Thyroid gland (tissue), 4 donors: Measurements from ENCODE around the gene CDH4. TPM values are rescaled to one million over a fixed set of nuclear protein-coding genes. Genes with fewer than 3 reads are reported as not detected.

ENCODE experiments used
- DNase-seq, 2 donors: peaks; one replicate each; pipeline ENCODE4 v3.0.0-alpha.2; 2019
- H3K27ac ChIP-seq, 3 donors: fragments of 200-600 bp; sonication (generic); 1 replicate in 2 of 3; 2 replicates in 1 of 3; pipeline ENCODE4 v1.5.1; 2016 to 2019; ENCODE audit warnings: mild to moderate bottlenecking in 1 of 3, moderate library complexity in 1 of 3
- H3K27me3 ChIP-seq: fragments of 200-600 bp; sonication (generic); one replicate; pipeline ENCODE4 v1.5.1; 2019
- H3K36me3 ChIP-seq, 2 donors: fragments of 200-600 bp; sonication (generic); one replicate each; pipeline ENCODE4 v1.5.1; 2016 to 2019
- H3K4me1 ChIP-seq, 2 donors: fragments of 200-600 bp; sonication (generic); one replicate each; pipeline ENCODE4 v1.5.1; 2017 to 2019
- H3K4me3 ChIP-seq, 3 donors: fragments of 200-600 bp; sonication (generic); replicated peaks in 1 of 3; 1 replicate in 2 of 3; 2 replicates in 1 of 3; pipeline ENCODE4 v1.5.1; 2016; ENCODE audit warnings: mild to moderate bottlenecking in 1 of 3
- H3K9me3 ChIP-seq: fragments of 200-600 bp; sonication (generic); one replicate; pipeline ENCODE4 v1.5.1; 2017
- POLR2A ChIP-seq, 2 donors: fragments of 450-650 bp; IDR thresholded peaks; one replicate each; pipeline ENCODE4 v1.6.1; 2017; ENCODE audit warnings: antibody characterized with exemption in 2 of 2, mild to moderate bottlenecking in 2 of 2, moderate library complexity in 1 of 2
- whole genome bisulfite sequencing, 2 donors: methylation state at CpG; one replicate each; pipeline ENCODE4 v1.1.5; 2017; 5-methylcytosine and 5-hydroxymethylcytosine counted together
- intact Hi-C: fragments of 100-400 bp; cut with DNase I; formaldehyde crosslinking; loops from one replicate; pipeline ENCODE4 v1.15.1; 2023
- total RNA-seq, 4 donors: library from RNA; depleted of rRNA; stranded (reverse); fragments of >200 nt; gene quantifications; one replicate each; pipeline ENCODE4 v1.2.3, GENCODE V29; 2016
- TF ChIP-seq, protein P1 (sequence below), 6 experiments: fragments of 200-600 bp in 3 of 6; fragments of 450-650 bp in 3 of 6; sonication (generic) in 3 of 6; IDR thresholded peaks; one replicate each; pipeline ENCODE4 v1.5.1; 2016 to 2019; ENCODE audit warnings: antibody characterized with exemption in 6 of 6, mild to moderate bottlenecking in 2 of 6, inconsistent platforms in 1 of 6, moderate library complexity in 1 of 6

The CDH4 gene
- total RNA-seq, 4 donors from 2014 or later = 0.22 to 0.29 (median 0.29) TPM; not detected in 1

GRCh38 chr20:61728786-61729770, 477.0 kb downstream of the CDH4 start:
- WGBS, 2 donors = 71 to 80% methylated on average over 25 to 28 of the region's 28 CpGs
- DNase-seq = no peak
- H3K36me3 ChIP-seq = no peaks in the 10 kb centered on the region

DNA sequence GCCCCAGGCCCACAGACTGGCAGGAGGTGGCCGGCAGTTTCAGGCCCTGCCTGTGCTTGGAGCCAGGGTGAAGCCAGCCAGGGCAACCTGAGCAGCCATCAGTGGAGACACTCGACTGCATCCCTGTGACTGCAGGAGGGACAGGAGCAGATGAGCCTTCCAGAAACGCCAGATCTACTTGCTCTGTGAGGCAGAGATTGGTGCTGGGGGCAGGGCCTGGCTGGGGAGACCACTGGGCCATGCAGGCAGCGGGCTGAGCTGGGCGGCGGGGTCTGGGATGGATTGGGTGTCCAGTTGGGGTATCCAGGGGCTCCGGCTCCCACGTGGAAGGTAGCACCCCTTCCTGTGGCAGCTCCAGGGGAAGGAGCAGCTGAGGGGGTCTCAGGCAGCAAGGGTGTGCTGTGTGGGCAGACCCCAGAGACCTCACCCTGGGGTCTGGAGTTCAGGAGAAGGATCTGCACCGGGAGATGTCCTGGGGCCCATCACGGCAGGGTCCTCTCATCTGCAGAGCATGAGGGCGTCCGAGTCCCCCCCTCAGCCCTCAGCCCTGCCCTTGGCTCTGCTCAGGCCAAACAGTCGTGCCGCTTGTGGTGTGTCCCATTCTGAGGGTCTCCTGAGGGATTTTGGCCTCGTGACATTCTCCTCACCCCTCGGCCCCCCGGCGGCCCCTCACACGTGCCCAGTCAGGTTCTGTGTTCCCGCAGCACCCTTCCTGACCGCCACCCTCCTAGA, 478.7 kb downstream of the CDH4 start:
- Histone ChIP-seq H3K27me3 (no peaks in the 10 kb centered on the region), H3K36me3 (no peaks in the 10 kb centered on the region), H3K27ac (no peak overlapping the region), H3K4me1 (no peaks in the 10 kb centered on the region), H3K4me3 (no peak overlapping the region), H3K9me3 (no peaks in the 10 kb centered on the region)
- intact Hi-C loops = no loop called here
- WGBS, 2 donors = 78 to 82% methylated on average over 9 to 15 of the region's 21 CpGs
- DNase-seq = no peak
- no peak for TF ChIP-seq POLR2A (IDR thresholded peaks at IDR 0.05)
- TF ChIP-seq, protein P1, sequence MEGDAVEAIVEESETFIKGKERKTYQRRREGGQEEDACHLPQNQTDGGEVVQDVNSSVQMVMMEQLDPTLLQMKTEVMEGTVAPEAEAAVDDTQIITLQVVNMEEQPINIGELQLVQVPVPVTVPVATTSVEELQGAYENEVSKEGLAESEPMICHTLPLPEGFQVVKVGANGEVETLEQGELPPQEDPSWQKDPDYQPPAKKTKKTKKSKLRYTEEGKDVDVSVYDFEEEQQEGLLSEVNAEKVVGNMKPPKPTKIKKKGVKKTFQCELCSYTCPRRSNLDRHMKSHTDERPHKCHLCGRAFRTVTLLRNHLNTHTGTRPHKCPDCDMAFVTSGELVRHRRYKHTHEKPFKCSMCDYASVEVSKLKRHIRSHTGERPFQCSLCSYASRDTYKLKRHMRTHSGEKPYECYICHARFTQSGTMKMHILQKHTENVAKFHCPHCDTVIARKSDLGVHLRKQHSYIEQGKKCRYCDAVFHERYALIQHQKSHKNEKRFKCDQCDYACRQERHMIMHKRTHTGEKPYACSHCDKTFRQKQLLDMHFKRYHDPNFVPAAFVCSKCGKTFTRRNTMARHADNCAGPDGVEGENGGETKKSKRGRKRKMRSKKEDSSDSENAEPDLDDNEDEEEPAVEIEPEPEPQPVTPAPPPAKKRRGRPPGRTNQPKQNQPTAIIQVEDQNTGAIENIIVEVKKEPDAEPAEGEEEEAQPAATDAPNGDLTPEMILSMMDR (IDR thresholded peaks at IDR 0.05) = no peak

More at GRCh38 chr20:61728786-61729770, 477.0 kb downstream of the CDH4 start:
- Histone ChIP-seq H3K4me3 (no peak overlapping the region), H3K4me1 (no peaks in the 10 kb centered on the region), H3K9me3 (no peaks in the 10 kb centered on the region), H3K27me3 (no peaks in the 10 kb centered on the region), H3K27ac (no peak overlapping the region)
- TF ChIP-seq, protein P1 (IDR thresholded peaks at IDR 0.05) = no peak
- no peak for TF ChIP-seq POLR2A (IDR thresholded peaks at IDR 0.05)
- intact Hi-C loops = no loop called here

- H3K4me3 ChIP-seq = no peak overlapping the region
- intact Hi-C loops = no loop called here
- TF ChIP-seq, protein P1 (IDR thresholded peaks at IDR 0.05) = no peak
- no peak for TF ChIP-seq POLR2A (IDR thresholded peaks at IDR 0.05)
- no peaks in the 10 kb centered on the region for H3K9me3 ChIP-seq
- 56 to 78% methylated on average over 4 to 14 of the region's 22 CpGs for WGBS, 2 donors
- H3K36me3 ChIP-seq = no peaks in the 10 kb centered on the region
- DNase-seq = no peak
- H3K27ac ChIP-seq = no peak overlapping the region
- H3K27me3 ChIP-seq = no peaks in the 10 kb centered on the region
- no peaks in the 10 kb centered on the region for H3K4me1 ChIP-seq
Measured at GRCh38 chr20:61731363-61732181, 479.5 kb downstream of the CDH4 start.

- H3K9me3 ChIP-seq = no peaks in the 10 kb centered on the region
- H3K27ac ChIP-seq = no peak overlapping the region
- H3K4me3 ChIP-seq = no peak overlapping the region
- intact Hi-C loops = no loop called here
- no peaks in the 10 kb centered on the region for H3K4me1 ChIP-seq
- 74% methylated on average over 19 of the region's 19 CpGs for WGBS, 2 donors
- TF ChIP-seq, protein P1 (IDR thresholded peaks at IDR 0.05) = no peak
- no peak for TF ChIP-seq POLR2A (IDR thresholded peaks at IDR 0.05)
- no peak for DNase-seq
- no peaks in the 10 kb centered on the region for H3K27me3 ChIP-seq
- H3K36me3 ChIP-seq = no peaks in the 10 kb centered on the region
Measured at GRCh38 chr20:61732511-61733210, 480.6 kb downstream of the CDH4 start.
